GM18517 (cell line): ENCODE data around the gene ORC3.
A peak's percentile ranks its signal among the peaks of the same experiment; 100 is the strongest.
"Not testable (repeated sequence)": the region's sequence is repeated elsewhere in the genome, so short reads cannot be mapped to it uniquely, and the experiment has no call there.

ENCODE experiments used
- ATAC-seq: cut with Tn5 transposase; IDR thresholded peaks from one replicate; pipeline ENCODE4 v1.9.1; 2021; ENCODE audit warnings: mild to moderate bottlenecking, moderate library complexity; ENCODE audit not compliant: unreplicated experiment

The ORC3 gene

DNA sequence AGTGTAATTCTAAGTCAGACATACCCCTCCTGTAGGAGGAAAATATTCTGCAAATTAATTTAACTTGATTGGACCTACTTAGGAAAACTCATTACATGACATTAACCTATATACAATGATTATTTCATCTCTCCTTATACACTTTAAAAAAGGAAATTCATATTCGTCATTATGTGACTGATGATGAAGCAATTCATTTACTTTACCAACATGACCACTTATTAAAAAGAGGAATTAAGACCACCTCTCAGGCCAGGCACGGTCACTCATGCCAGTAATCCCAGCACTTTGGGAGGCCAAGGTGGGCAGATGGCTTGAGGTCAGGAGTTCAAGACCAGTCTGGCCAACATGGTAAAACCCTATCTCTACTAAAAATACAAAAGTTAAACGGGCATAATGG is 100.5 kb downstream of the ORC3 start:
- ATAC-seq: no peak

DNA sequence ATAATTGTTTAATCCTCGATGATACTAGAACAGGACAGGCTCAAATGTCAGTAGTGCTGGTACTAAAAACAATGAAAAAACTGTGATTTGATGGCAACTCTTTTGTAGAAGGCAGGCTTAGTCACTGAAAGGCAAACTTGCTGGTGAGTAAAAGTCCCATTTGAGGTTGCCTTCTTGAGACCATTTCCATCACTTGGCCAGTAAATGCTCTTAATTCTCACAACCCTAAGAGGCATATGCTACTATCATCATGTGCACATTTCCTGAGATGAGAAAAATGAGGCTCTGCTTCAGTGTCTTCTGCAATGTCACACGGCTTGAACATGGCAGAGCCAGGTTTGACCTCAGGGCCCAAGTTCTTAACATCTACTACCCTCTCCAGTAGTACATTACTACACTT is 102.2 kb downstream of the ORC3 start:
- no peak for ATAC-seq

DNA sequence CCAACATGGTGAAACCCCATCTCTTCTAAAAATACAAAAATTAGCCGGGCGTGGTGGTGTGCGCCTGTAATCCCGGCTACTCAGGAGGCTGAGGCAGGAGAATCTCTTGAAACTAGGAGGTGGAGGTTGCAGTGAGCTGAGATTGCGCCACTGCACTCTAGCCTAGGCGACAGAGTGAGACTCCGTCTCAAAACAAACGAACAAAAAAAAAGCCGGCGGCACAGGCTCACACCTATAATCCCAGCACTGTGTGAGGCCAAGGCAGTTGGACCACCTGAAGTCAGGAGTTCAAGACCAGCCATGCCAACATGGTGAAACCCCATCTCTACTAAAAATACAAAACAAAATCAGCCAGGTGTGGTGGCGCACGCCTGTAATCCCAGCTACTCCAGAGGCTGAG is 106.9 kb downstream of the ORC3 start:
- not testable (repeated sequence) for ATAC-seq

DNA sequence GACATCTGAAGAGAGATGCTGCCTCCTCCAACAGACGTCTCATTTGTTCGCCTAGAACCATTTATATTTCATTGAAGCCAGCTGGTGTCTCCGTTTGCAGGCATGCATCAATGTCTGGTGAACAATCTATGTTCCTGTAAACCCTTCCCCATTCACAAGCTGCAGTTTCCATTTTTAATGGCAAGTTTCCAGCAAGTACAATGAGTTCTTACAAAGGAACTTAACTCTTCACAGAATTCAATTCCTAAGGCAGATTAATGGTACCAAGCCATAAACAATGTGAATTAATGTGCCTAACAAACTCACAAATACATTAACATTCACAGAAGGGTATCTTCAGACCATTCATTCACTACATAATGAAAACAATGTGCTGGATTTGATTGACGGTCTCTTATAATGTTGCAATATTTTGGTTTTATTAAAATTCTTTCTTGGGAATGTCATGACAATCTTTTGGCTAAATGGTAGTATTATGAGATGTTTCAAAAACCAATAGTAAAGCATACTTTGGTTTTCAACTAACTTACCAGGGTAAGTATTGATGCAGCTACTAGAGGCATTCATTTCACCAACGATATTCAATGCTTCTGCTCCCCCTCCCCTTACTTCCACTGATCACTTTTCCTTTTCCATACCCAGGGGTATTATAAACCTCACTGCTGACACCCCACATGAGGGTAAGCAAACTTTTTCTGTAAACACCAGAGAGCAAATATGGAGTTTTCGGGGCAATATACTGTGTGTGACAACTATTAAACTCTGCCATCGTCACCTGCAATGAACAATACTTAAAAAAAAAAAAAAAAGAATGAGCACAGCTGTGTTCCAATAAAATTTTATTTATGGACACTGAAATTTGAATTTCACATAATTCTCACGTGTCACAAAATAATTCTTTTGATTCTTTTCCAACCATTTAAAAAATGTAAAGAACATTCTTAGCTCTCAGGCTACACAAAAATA is 107.9 kb downstream of the ORC3 start:
- ATAC-seq: no peak

DNA sequence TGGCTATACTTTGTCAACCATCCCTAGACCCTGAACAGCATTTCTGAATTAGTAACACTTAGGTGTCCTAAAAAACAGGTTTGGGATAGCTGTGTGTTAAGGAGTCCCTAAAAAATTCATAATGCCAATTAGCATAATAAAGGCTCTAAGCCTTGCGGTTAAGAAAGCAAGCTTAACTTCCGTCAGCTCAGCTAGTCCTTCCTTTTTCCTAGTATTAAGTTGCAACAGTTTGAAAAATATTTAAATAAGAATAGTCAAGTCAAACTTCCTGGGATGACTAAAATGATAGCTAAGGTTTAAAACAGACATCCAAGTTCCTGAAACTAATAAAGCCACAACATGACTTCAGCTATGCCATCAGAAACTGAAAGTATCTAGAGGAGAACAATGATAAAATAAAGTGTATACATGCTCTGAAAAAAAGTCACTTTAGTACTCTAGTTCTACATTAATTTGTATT is 108.6 kb downstream of the ORC3 start:
- no peak for ATAC-seq

DNA sequence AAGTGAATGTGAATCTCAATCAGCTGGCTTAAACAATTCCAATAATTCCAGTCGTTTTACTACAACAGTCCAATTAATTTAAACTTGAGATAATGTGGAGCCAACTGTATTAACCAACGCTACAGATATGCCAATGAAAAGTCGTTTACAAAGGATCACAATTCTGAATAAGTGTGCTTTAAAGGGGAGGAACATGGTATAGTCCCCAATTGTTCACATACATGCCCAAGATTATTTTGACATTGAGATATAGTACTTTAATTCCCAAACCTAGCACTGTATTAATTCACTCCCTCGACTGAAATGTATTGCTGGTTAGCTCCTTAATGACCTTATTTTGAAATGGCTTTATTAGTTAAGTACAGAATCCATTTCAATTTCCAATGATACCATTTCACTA is 109.6 kb downstream of the ORC3 start:
- no peak for ATAC-seq

DNA sequence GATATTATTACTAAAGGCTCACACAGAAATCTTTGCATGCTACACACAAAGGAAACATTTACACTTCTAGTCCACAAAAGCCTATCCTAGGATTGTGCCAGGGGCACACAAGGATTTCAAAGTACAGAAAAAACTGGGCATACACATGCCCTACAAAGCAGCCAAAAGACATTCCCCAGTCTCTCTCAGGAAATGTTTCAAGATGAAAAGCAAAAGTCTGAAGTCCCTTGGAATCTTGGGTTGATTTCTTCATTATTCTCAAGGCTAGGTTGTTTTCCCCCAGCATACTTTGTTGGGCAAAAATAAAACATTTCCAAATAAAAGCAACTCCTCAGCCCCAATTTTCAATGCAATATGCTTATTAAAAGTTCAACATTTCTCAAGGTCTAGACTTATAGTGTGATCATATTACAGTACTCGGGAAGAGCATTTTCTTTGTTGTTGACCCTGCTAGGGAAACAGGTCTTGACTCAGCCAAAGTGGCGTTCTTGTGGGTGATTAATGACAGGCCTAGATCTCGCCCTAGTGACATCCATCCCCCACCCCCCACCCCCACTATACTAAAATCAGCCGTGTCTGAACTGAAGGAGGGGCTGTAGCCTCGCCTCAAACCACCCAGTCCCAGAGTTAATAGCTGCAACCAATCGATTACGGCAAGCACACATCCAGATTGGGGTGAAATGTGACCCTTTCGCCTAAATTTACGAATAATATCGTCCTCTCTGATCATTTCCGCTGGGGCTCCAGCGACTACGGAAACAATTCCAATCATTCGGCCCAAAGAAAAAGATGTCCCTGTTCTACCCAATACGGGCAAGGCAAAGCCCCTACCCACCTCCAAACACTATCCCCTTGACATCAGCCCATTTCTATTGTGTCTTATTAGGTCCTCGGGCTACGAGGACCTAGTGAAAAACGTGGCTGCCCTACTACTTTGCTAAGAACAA is 110.7 kb downstream of the ORC3 start:
- ATAC-seq: no peak

DNA sequence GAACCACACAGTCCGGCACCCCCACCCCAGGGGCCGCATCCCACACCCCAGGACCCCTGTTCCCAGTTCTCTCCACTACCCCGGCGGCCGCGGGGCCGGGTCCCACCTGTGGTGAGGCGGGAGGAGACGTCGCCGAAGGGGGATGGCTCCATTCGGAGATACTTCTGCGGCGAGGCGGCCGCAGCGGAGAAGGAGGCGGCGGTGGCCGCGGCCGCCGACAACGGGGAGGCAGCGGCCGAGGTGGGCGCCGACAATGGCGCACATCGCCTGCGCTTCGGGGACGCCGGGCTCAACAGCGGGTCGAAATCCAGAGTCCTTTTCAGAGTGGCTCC is 111.4 kb downstream of the ORC3 start:
- ATAC-seq: no peak

DNA sequence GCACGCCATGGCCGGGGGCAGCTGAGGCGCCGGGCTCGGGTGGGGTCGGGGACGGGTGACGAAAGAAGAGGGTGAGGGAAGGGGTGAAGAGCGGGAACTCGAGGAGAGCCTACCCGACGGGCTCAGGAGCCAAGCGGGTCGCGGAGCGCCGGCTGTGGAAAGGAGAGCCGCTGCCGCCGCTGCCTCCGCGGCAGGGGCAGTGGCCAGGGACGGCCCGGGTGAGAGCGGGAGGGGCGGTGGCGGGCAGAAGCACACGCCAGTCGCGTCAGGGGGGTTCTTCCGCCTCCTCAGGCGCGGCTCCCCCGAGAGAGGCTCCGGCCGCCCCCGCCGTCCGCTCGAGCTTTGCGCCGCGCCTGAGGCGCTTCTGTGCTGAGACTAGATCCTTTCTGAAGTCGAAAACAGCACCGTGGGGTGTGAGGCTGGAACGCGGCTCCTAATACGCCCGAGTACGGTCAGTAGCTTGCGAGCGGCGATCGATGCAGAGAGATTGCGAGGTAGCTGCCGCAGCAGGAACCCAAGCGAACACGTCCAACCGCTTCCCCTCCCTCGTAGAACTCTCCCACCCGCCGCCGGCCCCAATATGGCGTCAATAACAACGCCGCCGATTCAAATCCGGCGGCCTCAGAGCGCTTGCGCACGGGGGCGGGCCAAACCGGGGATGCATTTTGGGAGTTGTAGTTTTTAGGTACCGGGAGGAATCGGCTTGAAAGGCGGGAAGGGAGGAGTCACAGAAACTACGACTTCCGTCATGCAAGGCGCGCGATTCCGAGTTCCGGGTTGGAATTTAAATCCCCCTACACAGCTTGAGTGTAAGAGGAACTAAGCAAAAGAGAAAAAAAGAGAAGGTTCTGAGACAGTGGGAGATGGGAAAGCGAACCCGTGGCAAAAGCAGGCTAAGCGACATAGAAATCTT is 112.0 kb downstream of the ORC3 start, which contains the start of gene AKIRIN2:
TSS of gene AKIRIN2 (minus strand) at position 558 of the 913 bp plus-strand sequence. CDS start at position 9, 549 bp downstream.
- ATAC-seq: peak; percentile 70

DNA sequence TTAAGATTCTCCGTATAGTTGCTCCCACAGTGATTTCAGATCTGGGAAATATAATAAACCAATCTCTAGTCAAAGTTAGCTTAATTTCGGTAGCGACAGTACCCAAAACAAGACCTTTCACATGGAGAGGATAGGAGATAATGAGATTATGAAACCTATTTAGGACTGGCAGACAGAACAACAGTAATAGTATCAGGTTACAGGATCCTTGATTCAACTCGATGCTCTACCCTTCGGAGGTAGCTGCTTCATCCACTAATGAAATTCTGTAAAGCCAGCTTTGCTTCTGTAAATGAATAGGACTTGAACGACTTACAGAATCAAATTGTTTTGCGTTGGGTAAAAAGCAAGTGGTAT is 112.6 kb downstream of the ORC3 start:
- peak; percentile 13 for ATAC-seq

DNA sequence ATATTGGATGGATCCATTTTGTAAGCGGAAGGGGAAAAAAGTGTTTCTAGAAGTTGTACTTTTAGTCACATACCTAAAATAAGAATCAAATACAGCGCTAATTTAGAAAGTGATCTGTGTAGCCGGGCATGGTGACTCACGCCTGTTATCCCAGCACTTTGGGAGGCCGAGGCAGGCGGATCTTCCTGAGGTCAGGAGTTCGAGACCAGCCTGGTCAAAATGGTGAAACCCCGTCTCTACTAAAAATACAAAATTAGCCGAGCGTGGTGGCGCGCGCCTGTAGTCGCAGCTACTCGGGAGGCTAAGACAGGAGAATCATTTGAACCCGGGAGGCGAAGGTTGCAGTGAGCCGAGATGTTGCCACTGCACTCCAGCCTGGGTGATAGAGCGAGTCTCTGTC is 113.1 kb downstream of the ORC3 start:
- not testable (repeated sequence) for ATAC-seq

DNA sequence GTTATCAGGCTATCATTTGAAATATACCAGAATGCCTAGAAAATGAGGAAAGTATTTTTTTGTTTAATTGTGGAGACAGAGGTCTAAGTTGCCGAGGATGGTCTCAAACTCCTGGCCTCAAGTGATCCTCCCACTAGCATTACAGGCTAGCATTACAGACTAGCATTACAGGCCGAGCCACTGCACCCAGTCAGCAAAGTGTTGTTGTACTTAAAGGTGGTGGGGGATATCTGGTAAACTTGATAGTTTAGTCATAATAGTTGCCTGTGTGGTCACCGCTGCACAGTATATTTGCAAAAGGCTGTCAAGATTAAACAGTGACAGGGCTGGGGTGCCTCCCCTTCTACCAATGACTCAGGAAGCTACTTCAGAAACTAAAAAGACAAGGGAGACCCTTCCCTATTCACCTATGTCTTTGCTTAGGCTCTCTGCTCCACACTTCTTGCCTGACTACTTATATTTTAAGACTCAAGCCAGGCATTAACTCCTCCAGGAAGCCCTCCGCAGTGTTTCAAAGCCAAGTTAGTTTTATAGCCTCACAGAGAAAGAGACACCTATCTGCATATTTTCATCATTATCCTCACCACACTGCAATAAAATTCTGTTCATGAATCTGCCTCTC is 115.2 kb downstream of the ORC3 start:
- ATAC-seq: peak; percentile 52

DNA sequence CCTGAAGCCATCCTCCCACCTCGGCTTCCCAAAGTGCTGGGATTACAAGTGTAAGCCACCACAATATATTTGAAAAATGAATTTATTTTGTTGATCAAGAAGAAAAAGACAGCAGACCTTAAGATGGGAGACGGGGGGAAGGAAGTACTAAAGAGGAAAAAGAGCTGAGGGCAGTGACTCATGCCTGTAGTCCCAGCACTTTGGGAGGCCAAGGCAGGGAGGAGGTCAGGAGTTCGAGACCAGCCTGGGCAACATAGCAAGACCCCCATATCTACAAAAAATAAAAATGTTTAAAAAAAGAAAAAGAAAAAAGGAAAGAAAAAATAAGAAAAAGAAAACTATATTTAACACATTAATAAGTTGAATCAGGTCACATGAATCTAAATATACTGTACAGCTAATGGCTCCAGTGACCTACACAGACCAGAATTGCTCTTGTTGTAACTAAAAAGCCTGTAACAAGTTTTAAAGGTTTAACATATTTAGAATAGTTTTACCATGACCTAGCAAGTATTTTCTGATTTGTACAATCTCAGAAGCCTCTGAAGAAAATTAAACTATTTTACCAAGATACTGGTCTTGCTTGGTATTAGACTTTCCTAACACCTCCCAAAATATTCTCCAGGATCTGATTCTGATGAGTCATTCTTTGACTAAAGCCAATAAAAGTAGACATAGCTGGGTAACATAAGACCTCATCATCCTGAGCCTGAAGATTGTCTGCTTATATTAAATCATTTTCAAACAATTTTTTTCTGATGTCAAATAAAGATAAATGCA is 116.4 kb downstream of the ORC3 start:
- no peak for ATAC-seq

DNA sequence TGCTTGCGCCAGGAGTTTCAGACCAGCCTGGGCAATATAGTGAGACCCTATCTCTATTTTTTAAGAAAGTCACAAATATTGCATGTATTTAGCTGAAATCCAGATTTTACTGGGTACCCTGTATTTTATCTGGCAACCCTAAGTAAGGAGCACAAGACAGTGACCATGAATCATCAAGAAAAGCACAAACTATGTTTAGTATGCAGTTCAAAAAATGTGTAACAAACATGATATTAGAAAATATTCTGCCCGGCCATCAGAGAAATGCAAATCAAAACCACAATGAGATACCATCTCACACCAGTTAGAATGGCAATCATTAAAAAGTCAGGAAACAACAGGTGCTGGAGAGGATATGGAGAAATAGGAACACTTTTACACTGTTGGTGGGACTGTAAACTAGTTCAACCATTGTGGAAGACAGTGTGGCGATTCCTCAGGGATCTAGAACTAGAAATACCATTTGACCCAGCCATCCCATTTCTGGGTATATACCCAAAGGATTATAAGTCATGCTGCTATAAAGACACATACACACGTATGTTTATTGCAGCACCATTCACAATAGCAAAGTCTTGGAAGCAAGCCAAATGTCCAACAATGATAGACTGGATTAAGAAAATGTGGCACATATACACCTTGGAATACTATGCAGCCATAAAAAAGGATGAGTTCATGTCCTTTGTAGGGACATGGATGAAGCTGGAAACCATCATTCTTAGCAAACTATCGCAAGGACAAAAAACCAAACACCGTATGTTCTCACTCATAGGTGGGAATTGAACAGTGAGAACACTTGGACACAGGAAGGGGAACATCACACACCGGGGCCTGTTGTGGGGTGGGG is 118.9 kb downstream of the ORC3 start:
- ATAC-seq: not testable (repeated sequence)

DNA sequence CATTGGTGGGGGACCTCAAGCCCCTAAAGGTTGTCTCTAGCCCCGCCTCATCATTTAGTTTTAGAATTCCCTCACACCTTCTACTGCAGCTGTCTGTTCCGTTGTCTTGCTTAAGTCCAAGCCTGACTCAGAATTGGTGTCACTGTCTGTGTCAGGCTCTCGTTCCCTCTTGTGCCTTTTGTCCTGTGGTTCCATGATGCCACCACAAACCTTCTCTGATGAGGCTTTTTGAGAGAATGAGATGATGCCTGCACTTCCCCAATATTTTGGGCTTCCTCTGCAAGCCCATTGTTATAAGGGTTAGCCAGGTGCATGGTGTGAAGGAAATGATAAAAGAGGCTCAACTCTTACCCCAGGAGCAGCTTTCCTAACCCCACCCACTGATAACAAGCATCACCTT is 120.2 kb downstream of the ORC3 start:
- no peak for ATAC-seq

DNA sequence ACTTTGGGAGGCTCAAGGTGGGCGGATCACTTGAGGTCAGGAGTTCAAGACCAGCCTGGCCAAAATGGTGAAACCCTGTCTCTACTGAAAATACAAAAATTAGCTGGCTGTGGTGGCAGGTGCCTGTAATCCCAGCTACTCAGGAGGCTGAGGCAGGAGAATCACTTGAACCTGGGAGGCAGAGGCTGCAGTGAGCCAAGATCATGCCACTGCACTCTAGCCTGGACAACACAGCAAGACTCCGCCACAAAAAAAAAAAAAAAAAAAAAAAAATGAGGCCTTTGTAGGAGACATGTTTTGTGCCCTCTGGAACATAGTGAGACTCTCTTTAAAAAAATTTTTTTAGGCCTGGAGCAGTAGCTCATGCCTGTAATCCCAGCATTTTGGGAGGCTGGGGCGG is 122.8 kb downstream of the ORC3 start:
- not testable (repeated sequence) for ATAC-seq

DNA sequence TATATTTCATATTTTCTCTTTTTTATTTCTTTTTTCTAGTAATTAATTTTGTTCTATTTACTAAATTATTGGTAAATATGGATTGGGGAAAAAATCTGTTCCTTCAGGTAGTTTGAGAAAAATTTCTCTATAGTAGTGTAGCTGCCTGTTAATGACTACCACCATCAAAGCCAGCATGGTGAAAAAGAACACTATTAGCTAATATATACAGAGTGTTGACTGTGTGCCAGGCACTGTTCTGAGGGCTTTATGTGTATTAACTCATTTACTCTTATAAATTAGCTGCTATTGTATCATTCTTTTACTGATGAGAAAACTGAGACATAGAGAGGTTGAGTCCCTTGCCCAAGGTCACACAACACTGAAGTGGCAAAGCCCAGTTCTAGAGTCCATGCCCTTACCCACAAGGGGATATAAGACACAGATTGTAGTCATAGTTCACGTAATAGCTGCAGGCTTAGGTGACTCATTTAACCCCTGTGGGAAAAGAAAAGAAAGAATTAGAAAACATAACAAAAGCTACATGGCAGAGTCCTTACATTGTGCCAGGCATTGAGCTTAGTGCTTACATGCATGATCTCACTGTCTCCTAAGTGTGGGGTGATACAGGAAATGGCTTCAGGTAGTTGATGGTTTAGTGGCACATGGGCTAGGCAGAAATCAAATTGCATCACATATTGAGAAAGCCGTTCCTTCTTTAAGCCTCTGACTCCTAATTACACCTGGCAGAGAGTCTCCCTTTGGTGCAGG is 124.3 kb downstream of the ORC3 start:
- ATAC-seq: peak; percentile 71
